ENCODE results near the gene THRB.

The THRB gene

GRCh38 chr3:24349367-24350019 is 145.2 kb downstream of the THRB start:
- no peak for DNase-seq (ENCODE audit: low spot score)

GRCh38 chr3:24348348-24348747 is 146.3 kb downstream of the THRB start:
- DNase-seq (ENCODE audit: low spot score), result no peak

DNA sequence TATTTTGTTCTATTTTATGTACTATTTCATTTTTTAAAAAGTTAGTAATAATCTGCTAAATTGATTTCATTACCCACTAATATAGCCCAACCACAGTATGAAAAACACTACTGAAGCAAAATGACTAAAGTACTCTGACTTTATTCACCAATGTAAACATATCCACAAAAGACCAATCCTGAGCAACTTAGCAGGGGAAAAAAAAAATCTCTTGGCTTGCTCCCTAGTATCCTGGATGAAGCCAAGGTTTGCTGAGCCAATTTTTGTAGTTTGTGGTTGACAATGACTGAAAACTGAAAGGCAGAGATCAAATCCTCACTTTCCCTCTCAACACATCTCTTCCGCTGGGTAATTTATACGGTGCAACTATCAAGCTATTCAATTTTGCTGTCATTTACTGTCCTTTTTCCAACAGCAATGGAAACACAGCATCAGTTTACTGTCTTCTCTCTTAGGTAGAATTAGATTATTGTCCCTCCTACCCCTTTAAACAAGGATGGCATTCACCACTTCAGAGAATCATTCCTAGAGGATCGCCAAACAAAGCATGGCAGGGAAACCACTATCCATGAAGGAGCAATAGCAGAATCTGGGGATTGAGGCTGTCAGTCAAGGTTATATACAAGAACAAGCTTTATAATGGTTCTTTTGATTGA is 149.7 kb downstream of the THRB start:
- DNase-seq (ENCODE audit: low spot score), result no peak

GRCh38 chr3:24343084-24343783 is 151.4 kb downstream of the THRB start:
- no peak for DNase-seq (ENCODE audit: low spot score)

DNA sequence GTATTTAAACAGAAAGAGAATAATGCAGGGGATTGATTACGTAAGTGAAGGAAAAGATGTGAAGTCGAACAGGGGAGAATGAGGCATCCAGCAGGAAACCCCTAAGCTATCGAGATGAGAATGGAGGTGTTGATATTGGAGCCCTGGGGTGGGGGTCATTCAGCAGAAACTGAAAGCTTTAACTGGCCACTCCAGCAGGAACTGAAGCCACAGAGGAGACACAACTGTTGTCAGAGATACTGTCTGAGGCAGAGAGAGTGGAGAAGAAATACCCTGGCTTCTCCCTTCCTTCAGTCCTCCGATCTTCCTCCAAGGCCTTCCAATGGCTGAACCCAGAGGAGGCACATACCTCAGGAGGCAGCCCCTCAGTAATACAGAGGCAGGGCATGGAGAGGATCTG is 152.4 kb downstream of the THRB start:
- DNase-seq (ENCODE audit: low spot score), result no peak

- DNase-seq (ENCODE audit: low spot score), result no peak
Observed at GRCh38 chr3:24341668-24342067, 153.0 kb downstream of the THRB start.

DNA sequence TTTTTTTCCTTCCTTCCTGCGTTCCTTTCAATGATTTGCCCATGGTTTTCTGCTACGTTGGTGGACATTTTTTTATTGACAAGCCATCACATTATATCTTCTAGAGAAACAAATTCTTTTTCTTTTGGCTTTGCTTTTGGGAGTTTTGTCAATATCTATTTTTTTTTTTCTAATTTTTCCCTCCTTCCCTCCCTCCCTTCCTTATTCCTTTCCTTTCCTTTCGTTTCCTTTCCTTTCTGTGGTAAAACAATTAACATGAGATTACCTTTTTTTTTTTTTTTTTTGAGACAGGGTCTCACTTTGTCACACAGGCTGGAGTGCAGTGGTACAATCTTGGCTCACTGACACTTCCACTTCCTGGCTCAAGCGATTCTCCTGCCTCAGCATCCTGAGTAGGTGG is 153.7 kb downstream of the THRB start:
- no peak for DNase-seq (ENCODE audit: low spot score)

- no peak for DNase-seq (ENCODE audit: low spot score)
Observed at GRCh38 chr3:24340161-24340560, 154.5 kb downstream of the THRB start.

- DNase-seq (ENCODE audit: low spot score), result no peak
Observed at GRCh38 chr3:24339266-24339825, 155.3 kb downstream of the THRB start.

DNA sequence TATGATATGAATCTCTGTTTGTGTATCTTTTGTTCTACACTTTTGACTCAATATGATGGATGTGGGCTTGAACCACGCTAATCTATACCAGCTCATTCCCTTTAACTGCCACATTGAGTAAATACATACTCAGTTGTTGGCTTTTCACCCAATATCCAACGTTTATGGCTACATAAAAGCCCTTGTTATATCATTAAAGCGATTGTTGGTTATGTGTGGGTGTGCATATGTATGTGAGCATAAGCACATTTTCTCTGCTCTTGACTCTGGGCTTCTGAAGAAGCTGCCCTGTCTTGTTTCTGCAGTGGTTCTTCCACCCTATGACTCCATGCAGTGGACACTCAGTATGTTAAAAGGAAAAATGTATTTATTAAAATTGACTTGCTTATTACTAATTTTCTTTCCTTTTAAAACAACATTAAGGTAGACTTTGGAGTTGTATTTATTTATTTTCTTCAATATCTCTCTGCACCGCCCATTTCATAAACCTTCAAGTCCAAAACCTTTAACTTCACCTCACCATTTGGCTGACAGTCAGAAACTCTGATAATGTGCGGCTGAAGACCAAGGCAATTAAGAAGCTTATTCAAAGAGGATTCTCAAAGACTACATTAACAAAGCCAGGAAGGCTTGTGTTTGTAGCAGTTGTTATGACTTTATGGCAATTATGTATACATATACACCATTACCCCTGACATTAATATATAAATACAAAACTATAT is 156.1 kb downstream of the THRB start:
- no peak for DNase-seq (ENCODE audit: low spot score)

DNA sequence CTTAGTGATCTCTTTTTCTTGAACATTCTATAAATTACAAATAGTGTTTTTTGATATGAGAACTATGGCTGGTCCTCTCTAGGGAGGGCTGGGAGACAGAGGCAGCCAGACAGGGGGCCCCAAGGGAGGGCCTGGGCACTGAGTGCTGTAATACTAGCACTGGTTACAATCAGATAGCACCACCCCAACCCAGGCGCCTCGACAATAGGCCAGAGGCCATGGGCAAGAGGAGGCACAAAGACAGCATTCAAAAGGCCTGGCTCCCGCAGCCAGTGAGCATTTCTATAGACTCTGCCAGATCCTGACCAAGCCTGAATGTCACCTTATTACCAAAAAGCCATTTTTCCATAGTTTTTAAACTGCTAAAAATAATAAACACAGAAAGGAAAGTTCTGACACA is 158.5 kb downstream of the THRB start:
- DNase-seq (ENCODE audit: low spot score), result no peak

DNA sequence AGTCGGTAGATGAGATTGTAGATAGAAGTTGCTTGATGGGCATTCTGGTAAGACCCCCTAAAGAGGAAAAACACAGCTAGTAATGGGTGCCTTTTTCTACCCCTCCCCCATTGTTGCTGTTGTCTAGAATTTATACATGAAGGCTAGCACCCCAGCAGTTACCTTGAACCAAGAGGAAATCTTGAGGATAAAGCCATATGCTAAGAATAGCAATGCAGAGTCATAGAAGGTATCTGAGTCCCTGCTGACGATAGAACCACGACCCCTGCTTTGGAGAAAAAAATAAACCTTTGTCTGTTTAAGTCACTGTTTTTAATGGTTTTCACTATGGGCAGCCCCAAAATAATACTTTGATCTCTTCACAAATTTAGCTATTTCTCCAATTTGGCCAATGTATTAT is 162.6 kb downstream of the THRB start:
- no peak for DNase-seq (ENCODE audit: low spot score)

DNA sequence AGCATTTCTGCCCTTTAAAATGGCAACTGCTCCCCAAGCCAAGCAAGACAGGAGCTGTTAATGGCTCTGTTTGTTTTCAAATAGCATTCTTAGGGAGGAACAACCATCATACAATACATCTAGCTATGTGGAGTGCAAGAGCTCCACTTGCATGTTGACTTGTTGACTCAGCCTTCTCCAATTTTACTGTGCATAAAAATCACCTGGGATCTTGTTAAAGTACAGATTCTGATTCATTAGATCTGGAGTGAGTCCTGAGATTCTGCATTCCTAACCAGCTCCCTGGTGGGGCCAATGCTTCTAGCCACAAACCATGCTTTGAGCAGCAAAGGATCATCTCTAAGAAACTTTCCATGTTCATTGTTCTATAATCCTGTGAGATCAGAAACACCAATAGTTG is 171.4 kb downstream of the THRB start:
- no peak for DNase-seq (ENCODE audit: low spot score)

- no peak for DNase-seq (ENCODE audit: low spot score)
Observed at GRCh38 chr3:24320601-24321000, 174.0 kb downstream of the THRB start.

GRCh38 chr3:24318677-24319287 is 175.9 kb downstream of the THRB start:
- DNase-seq (ENCODE audit: low spot score), result no peak

DNA sequence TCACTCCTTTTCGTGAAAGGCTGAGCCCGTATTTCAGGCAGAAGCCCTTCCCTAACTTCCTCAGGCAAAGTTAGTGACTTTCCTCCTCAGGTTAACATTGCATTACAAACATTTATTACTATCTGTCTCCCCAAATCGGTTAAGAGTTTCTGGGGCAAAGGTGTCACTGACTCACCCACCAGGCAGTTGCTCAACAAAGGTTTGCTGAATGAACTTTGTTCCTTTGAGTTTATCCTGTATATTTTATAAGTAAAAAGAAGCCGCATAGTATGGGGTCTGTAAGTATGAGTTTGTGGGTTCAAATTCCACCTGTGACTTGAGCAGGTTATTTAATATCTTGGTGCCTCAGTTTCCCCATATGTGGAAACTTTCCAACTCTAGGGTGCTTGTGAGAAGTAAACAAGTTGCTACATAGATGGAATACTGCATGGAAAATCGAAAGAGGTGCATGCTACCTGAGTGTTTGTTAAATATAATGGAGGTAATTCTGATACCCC is 177.7 kb downstream of the THRB start:
- no peak for DNase-seq (ENCODE audit: low spot score)

GRCh38 chr3:24315971-24316370 is 178.7 kb downstream of the THRB start:
- no peak for DNase-seq (ENCODE audit: low spot score)

DNA sequence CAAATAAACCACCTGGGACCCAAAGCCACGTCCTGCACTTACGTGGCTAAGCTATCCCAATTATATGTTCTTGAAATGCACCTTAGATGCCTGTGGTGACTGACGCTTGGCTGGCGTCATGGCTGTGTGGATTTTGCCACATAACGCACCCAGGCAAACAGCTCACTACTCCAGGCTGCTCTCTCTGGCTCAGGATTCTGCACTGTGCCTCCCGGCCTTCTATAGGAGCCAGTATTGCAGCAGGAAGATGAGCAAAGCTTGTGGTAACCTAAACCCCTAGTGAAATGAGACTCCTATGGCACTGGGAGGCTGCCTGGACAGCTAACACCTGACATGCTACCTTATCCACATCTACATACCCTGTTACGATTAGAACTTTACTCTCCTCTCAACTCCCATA is 179.3 kb downstream of the THRB start:
- no peak for DNase-seq (ENCODE audit: low spot score)

DNA sequence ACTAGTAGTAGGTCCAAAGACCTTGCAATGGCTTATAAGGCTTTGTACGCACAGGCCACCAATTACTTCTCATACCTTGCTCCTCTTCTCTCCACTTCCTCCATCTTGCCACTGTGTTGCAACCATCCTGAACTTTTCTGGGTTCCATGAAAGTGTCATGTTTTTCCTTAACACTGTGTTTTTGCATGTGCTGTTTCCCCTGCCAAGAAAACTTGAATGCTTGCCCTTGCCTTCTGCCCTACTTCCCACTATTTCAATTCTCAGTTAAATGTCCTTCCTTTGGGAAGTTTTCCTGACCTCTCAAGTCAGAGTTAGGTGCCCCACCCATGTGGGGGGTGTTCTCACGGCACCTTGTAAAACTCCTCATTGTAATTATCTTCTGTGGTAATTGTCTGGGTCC is 182.8 kb downstream of the THRB start:
- no peak for DNase-seq (ENCODE audit: low spot score)

DNA sequence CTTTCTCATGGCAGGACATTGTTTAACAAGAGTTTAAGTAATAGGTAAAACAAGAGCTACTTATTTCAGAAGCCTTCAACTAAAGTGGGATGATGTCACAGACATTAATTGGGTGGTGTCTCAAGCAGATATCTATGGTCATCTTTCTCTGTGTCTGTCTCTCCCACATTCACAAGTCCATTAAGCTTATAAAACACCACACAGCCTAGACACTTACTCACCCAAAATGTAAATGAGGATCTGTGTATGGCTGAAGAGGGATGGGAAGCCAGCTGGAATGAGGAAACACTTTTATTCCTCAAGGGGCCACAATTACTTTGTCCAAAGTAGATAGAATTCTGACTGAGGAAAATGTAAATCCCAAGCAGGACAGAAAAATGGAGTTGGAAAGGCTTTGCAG is 183.8 kb downstream of the THRB start:
- no peak for DNase-seq (ENCODE audit: low spot score)

GRCh38 chr3:24306518-24306917 is 188.1 kb downstream of the THRB start:
- DNase-seq (ENCODE audit: low spot score), result no peak
